Sciatic nerve (tissue), 2 donors: ENCODE measurements around the gene ARL16. TPM values are rescaled to one million over a fixed set of nuclear protein-coding genes. Genes with fewer than 3 reads are reported as not detected.

Experiments
- ATAC-seq: fragments of 200-7000 bp; cut with Tn5 transposase; one replicate; pipeline ENCODE4 v1.9.1; 2020; ENCODE audit warnings: mild to moderate bottlenecking, moderate library complexity
- DNase-seq: peaks from one replicate; pipeline ENCODE4 v3.0.0-alpha.2; 2020; ENCODE audit warnings: low spot score
- intact Hi-C: fragments of 100-400 bp; cut with DNase I; formaldehyde crosslinking; loops from one replicate; pipeline ENCODE4 v1.14.2; 2022
- total RNA-seq: library from RNA; stranded (reverse); fragmentation: NEBNext Ultra II Directional; extraction: Animal tissue kit (Norgen Biotek cat#: 25700); gene quantifications from one replicate; pipeline ENCODE4 v1.2.1, GENCODE V29; 2021
- donor health status: DM: no; HTN: no; CAD: no.
- donor health status: DM: no; HTN: no; CAD: no.

ARL16 gene
- total RNA-seq, 1 donor from 2014 or later, result 31.8 TPM

DNA sequence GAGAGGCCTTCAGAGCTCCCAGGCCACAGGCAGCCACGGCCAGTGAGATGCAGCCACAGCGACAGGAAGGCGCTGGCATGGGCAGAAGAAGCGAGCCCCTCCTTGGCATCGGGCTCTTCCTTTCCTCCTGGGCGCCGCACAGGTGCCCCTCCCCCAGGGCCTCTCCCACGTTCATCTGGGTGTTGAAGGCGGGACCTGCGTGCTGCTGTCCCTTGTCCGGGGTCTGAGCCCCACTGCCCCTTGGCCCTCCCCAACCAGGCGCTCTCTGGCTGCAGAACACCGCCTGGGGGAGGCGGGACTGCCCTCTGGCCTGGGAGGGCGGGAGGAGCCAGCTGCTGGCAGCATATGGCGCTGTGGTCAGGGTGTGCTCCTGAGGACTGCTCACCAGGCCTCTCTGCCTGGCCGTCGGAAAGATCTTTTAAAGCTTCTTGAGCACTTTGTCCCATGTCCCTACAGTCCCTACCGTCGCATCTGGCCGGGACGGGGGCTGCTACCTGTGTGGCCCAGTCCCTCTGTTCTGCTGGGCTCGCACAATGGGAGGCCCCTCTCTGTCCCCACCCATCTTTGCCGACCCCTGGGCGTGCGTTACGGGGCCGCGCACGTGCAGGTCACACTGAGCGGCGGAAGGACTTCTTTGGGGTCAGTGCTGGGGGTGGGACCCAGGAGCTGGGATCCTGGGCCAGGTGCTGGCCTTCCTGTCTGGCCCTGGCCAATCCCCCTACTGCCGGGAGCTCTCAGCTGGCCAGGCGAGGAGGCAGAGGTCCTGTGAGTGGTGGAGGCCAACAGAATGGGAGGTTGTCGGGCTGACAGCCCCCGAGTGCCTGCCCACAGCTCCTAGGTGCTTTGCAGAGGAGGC lies 30.2 kb upstream of the ARL16 start:
- DNase-seq (no peak), ATAC-seq (peak; percentile 51)
- intact Hi-C loops, result no loop called here

DNA sequence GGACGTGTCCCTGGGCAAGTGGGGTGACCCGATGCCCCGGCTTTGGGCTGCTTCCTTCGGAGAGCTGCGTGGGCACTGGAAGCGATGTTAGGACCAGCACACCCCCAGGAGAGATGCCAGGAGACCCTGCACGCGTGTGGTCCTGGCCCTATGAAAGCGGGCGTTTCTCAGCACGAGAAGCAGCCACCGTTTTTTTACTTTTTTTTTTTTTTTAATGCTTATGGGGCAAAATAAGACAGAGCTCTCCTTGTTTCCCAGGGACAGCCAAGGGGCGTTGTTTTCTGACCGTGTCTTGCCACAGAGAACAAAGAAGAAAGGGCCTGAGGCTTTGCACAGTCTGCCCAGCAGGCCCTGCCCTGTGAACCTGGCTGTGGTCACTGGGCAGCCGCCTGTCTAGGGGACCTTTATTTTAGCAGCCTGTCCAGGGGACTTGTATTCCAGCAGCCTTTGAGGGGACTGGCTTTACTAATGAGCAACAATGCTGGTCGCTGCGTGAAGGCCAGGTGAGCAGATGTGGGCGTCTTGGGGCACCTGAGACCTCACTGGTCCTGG lies 29.5 kb upstream of the ARL16 start:
- DNase-seq, result no peak
- intact Hi-C loops, result no loop called here
- ATAC-seq, result peak; percentile 53

DNA sequence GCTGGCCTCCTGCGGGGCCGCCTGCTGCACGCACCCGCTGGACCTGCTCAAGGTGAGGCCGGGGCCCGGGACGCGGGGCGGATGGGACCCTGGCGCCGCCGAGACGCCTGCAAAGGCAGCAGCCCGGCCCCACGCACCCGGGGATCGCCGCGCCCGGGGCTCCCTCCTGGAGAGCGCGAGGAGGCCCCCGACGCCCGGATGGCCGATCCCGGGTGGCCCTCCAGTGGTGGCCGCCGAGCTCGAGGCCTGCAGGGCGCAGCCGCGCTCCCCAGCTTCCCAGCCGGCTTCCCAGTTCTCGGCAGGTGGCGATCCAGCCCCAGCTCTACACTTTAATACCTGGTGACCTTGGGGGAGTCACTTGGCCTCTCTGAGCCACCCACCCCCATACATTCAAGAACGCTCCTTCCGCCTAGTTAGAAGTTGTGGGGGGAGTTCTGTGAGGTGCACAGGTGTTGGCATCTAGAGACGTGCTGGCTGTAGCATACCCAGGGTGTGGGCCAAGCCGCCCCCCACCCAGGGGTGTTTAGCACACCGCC lies 28.9 kb upstream of the ARL16 start:
- ATAC-seq (peak; percentile 14), DNase-seq (no peak)
- intact Hi-C loops, result no loop called here

DNA sequence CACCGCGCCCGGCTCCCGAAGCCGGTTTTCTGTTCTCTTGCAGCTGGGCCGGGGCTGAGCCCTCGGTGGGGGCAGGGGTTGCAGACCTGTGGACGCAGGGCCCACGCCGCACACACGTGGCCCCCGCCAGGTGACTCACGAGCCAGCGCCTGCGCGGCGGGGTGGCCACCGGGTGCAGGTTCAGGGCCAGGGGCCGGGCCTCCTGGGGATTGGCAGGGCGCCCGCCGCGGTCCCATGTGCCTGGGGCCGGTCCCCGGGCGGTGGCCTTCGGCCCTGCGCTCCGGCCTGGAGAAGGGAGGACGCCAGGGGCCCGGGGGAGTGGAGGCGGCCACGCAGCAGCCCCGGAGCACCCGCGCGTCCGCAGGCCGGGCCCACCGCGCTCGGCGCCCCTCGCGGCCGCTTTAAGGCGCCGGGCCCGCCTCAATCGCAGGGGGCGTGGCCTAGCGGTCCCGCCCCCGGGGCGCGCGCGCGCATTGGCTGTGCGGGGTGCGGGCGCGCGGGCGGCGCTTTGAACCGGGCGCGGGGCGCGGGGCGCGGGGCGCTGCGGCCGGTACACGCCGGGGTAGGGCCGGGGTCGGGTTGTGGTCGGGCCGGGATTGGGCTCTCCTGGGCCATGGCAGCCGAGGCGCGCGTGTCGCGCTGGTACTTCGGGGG lies 28.3 kb upstream of the ARL16 start, which contains the start of gene SLC25A10:
Gene SLC25A10 (plus strand): TSS at position 471 of the 654 bp plus-strand sequence. CDS start 143 bp downstream, at position 614.
- peak; percentile 63 for ATAC-seq
- DNase-seq, result peak; percentile 78
- intact Hi-C loops, result no loop called here

- intact Hi-C loops, result no loop called here
- ATAC-seq (peak; percentile 16), DNase-seq (no peak)
Observed at GRCh38 chr17:81710514-81711308, 27.1 kb upstream of the ARL16 start.

DNA sequence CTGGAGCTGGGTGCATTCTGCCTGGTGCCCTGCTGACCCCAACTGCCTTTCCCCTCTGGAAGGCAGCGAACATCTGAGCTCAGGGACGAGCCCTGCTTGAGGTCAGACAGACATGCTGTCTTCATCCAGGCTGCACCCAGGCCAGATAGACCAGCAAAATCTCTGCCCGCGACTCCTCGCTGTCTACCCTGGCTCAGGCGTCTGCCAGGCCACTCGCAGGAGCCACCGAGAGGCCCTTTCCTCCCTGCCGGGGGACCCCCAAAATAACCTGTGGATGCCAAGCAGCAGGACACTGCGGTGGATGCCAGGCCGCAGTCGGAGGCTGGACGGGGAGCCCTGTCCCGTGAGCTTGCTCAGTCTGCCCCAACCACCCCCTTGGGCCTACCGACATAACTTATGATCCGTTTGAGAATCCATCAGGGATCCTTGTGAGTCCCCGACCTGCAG lies 25.2 kb upstream of the ARL16 start:
- DNase-seq (no peak), ATAC-seq (no peak)
- intact Hi-C loops, result no loop called here

DNA sequence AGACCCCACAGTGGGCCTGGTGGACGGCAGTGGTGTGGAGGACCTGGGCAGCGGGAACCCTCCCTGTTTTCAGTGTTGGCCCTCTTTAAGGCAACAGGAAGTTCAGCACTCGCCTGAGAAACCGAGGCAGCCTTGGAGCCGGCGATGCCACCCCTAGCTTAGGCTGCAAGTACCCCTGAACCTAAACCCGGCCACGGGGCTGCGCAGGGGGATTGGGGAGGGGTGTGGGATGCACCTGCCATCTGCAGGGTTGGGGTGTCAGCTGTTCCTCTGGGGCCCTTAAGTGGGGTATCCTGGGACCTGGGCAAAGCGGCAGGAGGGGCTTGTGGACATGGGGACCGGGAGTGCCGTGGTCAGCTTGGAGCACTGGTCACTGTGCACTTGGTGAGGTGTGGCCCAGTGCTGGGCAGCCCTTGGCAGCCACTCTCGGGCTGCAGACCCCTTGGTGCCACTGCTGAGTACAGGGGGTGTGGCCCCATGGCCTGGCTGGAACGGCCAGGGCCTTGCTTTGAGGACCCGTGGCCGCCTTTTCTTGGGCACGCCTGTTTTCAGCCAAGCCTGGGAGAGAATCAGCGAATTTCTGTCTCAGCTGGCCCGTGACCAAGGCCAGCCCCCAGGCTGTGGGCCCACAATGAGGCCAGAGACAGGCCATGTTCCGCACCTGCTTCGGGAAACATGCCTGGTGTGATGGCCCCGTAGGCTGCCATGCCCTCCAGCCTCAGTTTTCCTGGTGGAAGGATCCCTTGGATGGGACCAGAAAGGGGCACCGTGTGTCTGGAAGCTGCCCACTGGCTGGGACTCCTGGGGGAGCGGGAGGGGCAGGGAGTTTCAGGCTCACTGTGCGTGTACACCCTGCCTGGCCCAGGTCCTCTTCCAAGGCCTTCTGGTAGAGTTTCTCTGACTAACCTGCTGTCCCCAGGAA lies 24.4 kb upstream of the ARL16 start:
- intact Hi-C loops, result no loop called here
- ATAC-seq (no peak), DNase-seq (no peak)

DNA sequence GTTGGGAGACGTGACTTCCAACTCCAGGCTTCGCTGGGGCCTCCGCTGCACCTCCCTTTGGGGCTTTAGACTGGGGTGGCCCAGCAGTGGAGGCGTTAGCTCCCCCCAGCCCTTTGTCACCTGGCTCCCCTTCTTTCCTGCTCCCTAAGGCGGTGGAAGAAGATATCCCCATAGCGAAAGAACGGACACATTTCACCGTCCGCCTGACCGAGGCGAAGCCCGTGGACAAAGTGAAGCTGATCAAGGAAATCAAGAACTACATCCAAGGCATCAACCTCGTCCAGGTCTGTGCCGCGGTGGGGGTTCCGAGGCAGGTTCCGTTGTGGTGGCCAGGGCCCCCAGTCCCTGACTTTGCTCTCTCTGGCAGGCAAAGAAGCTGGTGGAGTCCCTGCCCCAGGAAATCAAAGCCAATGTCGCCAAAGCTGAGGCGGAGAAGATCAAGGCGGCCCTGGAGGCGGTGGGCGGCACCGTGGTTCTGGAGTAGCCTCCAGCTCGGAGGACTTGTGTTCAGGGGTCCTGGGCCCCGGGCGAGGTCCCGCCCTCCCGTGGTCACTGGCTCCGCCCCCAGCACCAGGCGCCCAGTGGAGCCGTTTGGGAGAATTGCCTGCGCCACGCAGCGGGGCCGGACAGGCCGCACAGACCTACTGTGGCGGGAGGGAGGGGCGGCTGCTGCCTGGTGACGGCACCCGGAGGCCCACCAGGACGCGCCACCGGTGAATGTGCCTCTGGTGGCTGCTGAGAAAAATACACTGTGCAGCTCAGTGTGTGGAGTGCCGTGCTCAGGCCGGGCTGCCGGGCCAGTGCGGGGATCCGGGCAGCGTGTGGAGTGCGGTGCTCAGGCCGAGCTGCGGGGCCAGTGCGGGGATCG lies 23.4 kb upstream of the ARL16 start:
- intact Hi-C loops, result no loop called here
- ATAC-seq (no peak), DNase-seq (no peak)

DNA sequence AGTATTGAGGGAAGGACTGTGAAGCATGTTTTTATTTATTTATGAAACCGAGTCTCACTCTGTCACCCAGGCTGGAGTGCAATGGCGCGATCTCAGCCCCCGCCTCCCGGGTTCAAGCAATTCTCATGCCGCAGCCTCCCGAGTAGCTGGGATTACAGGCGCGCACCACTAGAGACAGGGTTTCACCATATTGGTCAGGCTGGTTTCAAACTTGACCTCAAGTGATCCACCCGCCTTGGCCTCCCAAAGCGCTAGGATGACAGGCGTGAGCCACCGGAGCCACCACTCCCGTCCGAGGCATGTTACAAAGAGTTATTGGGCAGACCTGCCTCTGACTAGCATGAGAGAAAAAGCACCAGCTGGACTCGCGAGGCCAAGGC lies 22.6 kb upstream of the ARL16 start:
- ATAC-seq, result no peak
- no peak for DNase-seq

GRCh38 chr17:81705518-81706231 lies 22.1 kb upstream of the ARL16 start:
- ATAC-seq (no peak), DNase-seq (no peak)
- intact Hi-C loops, result no loop called here

More for the DNA sequence above, 22.6 kb upstream of the ARL16 start:
- intact Hi-C loops, result no loop called here

GRCh38 chr17:81703747-81704654 lies 20.4 kb upstream of the ARL16 start:
- ATAC-seq (no peak), DNase-seq (no peak)
- intact Hi-C loops, result no loop called here

GRCh38 chr17:81702934-81703746 lies 19.5 kb upstream of the ARL16 start, which contains the start of gene MRPL12:
MRPL12 (plus strand) TSS chr17:81703367; CDS start chr17:81703502, 135 bp downstream.
- peak; percentile 96 for DNase-seq
- ATAC-seq, result peak; percentile 96
- intact Hi-C loops, result no loop called here

DNA sequence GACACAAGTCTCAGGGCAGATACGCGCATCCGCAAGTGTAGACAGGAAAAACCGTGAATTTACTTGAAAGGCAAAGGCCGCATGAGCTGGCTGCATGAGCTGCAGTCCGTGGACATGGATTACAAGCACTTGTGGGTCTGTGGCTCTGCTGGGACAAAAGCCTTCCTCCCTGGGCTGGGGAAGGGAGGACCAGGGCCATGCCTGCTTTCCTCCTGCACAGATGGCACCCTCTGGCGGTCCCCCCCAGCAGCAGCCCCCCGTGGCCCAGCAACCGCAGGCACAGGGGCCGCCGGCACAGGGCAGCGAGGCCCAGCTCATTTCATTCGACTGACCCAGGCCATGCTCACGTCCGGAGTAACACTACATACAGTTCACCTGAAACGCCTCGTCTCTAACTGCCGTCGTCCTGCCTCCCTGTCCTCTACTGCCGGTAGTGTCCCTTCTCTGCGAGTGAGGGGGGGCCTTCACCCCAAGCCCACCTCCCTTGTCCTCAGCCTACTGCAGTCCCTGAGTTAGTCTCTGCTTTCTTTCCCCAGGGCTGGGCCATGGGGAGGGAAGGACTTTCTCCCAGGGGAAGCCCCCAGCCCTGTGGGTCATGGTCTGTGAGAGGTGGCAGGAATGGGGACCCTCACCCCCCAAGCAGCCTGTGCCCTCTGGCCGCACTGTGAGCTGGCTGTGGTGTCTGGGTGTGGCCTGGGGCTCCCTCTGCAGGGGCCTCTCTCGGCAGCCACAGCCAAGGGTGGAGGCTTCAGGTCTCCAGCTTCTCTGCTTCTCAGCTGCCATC lies 17.9 kb upstream of the ARL16 start:
- DNase-seq (no peak), ATAC-seq (no peak)
- intact Hi-C loops, result no loop called here
